MM.1S (cell line): ENCODE results near the gene RIIAD1.

Experiments used
- DNase-seq: peaks from one replicate; pipeline ENCODE4 v3.0.0-alpha.2; 2015
- H2AFZ ChIP-seq: fragments of 300-600 bp; sonication (generic); 2 replicates; pipeline ENCODE4 v1.6.0; 2016; ENCODE audit warnings: antibody characterized with exemption, low read length
- H3F3A ChIP-seq: fragments of 300-600 bp; sonication (generic); 2 replicates; pipeline ENCODE4 v1.6.1; 2016; ENCODE audit warnings: mild to moderate bottlenecking, antibody characterized with exemption, low read length, moderate library complexity, mixed read lengths; ENCODE audit not compliant: insufficient read depth
- H3K27ac ChIP-seq: fragments of 300-600 bp; sonication (generic); 2 replicates; pipeline ENCODE4 v1.5.1; 2016; ENCODE audit warnings: mild to moderate bottlenecking, low read length
- H3K27me3 ChIP-seq: fragments of 300-600 bp; sonication (generic); replicated peaks from 2 replicates; pipeline ENCODE4 v1.6.0; 2016; ENCODE audit warnings: low read length; ENCODE audit not compliant: insufficient read depth
- H3K36me3 ChIP-seq: fragments of 300-600 bp; sonication (generic); replicated peaks from 2 replicates; pipeline ENCODE4 v1.6.1; 2016; ENCODE audit warnings: mild to moderate bottlenecking, low read length, mixed read lengths; ENCODE audit not compliant: insufficient read depth
- H3K4me1 ChIP-seq: fragments of 300-600 bp; sonication (generic); 2 replicates; pipeline ENCODE4 v1.6.1; 2016; ENCODE audit warnings: low read length, mixed read lengths
- H3K4me2 ChIP-seq: fragments of 300-600 bp; sonication (generic); 2 replicates; pipeline ENCODE4 v1.6.0; 2016; ENCODE audit warnings: low read depth, low read length
- H3K4me3 ChIP-seq: fragments of 300-600 bp; sonication (generic); 2 replicates; pipeline ENCODE4 v1.5.1; 2016; ENCODE audit warnings: low read length, mixed read lengths
- H3K79me2 ChIP-seq: fragments of 300-600 bp; sonication (generic); 2 replicates; pipeline ENCODE4 v1.6.1; 2016; ENCODE audit warnings: mixed run types, low read length, mixed read lengths
- H3K9ac ChIP-seq: fragments of 300-600 bp; sonication (generic); 2 replicates; pipeline ENCODE4 v1.6.1; 2016; ENCODE audit warnings: low read length, mixed read lengths
- H3K9me2 ChIP-seq: fragments of 300-600 bp; sonication (generic); replicated peaks from 2 replicates; pipeline ENCODE4 v1.6.1; 2016; ENCODE audit warnings: mild to moderate bottlenecking, low read length, mixed read lengths; ENCODE audit not compliant: insufficient read depth
- H3K9me3 ChIP-seq: fragments of 300-600 bp; sonication (generic); replicated peaks from 2 replicates; pipeline ENCODE4 v1.6.1; 2016; ENCODE audit warnings: mild to moderate bottlenecking, low read length, mixed read lengths; ENCODE audit not compliant: insufficient read depth
- H4K20me1 ChIP-seq: fragments of 300-600 bp; sonication (generic); 2 replicates; pipeline ENCODE4 v1.6.1; 2016; ENCODE audit warnings: mild to moderate bottlenecking, low read length, moderate library complexity, mixed read lengths; ENCODE audit not compliant: insufficient read depth
- EZH2 ChIP-seq: fragments of 300-600 bp; sonication (generic); optimal IDR thresholded peaks from 2 replicates; pipeline ENCODE3; 2017; ENCODE audit warnings: low read depth, mild to moderate bottlenecking, antibody characterized with exemption, low read length, mixed read lengths
- EZH2phosphoT487 ChIP-seq: fragments of 300-600 bp; sonication (generic); IDR thresholded peaks from 2 replicates; pipeline ENCODE4 v1.6.1; 2018; ENCODE audit warnings: antibody characterized with exemption, low read length
- TF ChIP-seq, protein P1 (sequence below): fragments of 300-600 bp; sonication (generic); IDR thresholded peaks from 2 replicates; pipeline ENCODE4 v1.5.1; 2016; ENCODE audit warnings: antibody characterized with exemption, low read length, mixed read lengths

RIIAD1 gene

DNA sequence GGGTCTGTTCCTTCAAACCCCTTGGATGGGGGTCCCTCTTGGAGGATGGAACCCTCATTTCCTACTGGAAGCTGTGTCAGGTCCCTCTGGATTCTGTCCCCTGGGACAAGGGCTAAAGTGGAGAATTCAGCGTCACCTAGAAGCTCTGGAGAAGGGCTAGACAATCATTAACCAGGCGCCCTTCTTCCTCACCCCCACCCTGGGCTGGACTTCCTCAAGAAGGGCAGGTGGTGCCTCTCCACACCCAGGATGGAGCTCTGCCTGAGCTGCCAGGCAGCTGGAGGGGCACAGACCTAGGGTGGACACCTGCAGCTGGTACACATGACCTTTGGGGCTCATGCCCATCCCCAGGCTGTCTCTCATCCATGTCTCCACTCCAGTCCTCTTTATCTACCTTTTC is 8.3 kb upstream of the RIIAD1 start:
- H4K20me1 ChIP-seq, result no peaks in the 10 kb centered on the region
- no peak overlapping the region for H2AFZ ChIP-seq
- no peak overlapping the region for H3K27ac ChIP-seq
- H3K36me3 ChIP-seq, result no peaks in the 10 kb centered on the region
- no peak overlapping the region for H3K9ac ChIP-seq
- no peaks in the 10 kb centered on the region for H3K9me2 ChIP-seq
- no peak overlapping the region for H3K4me2 ChIP-seq
- H3K27me3 ChIP-seq, result peaks cover 89% of the 10 kb centered on the region
- DNase-seq, result no peak
- TF ChIP-seq, protein P1, sequence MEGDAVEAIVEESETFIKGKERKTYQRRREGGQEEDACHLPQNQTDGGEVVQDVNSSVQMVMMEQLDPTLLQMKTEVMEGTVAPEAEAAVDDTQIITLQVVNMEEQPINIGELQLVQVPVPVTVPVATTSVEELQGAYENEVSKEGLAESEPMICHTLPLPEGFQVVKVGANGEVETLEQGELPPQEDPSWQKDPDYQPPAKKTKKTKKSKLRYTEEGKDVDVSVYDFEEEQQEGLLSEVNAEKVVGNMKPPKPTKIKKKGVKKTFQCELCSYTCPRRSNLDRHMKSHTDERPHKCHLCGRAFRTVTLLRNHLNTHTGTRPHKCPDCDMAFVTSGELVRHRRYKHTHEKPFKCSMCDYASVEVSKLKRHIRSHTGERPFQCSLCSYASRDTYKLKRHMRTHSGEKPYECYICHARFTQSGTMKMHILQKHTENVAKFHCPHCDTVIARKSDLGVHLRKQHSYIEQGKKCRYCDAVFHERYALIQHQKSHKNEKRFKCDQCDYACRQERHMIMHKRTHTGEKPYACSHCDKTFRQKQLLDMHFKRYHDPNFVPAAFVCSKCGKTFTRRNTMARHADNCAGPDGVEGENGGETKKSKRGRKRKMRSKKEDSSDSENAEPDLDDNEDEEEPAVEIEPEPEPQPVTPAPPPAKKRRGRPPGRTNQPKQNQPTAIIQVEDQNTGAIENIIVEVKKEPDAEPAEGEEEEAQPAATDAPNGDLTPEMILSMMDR, result no peak
- TF ChIP-seq EZH2phosphoT487, result no peak
- TF ChIP-seq EZH2, result no peak
- H3K4me1 ChIP-seq, result no peaks in the 10 kb centered on the region
- H3F3A ChIP-seq, result no peaks in the 10 kb centered on the region
- no peaks in the 10 kb centered on the region for H3K9me3 ChIP-seq
- H3K4me3 ChIP-seq, result no peak overlapping the region
- H3K79me2 ChIP-seq, result no peaks in the 10 kb centered on the region

DNA sequence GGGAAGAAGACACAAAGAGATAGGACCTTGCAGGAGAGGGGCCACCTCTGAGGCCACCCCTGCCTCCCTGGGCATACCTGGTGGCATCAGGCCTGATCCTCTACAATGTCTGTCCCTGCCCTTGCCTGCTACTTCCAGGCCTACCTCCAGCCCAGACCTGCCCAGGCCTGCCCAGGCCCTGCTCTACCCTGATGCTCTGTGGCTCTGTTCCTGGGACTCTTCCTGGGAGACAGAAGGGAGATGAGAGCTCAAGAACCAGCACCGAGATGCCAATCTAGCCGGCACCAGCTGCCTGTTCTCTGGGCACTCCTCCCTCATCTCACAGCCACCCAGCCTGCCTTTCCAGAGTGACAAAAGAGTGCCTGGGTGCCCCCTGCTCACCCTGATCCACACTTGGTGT is 7.4 kb upstream of the RIIAD1 start:
- TF ChIP-seq, protein P1, result no peak
- TF ChIP-seq EZH2 (no peak), EZH2phosphoT487 (no peak)
- H3K9me3 ChIP-seq, result no peaks in the 10 kb centered on the region
- DNase-seq, result no peak
- no peaks in the 10 kb centered on the region for H3K4me1 ChIP-seq
- no peak overlapping the region for H2AFZ ChIP-seq
- no peaks in the 10 kb centered on the region for H3K36me3 ChIP-seq
- H4K20me1 ChIP-seq, result no peaks in the 10 kb centered on the region
- no peak overlapping the region for H3K27ac ChIP-seq
- no peak overlapping the region for H3K9ac ChIP-seq
- no peaks in the 10 kb centered on the region for H3F3A ChIP-seq
- H3K79me2 ChIP-seq, result no peaks in the 10 kb centered on the region
- no peaks in the 10 kb centered on the region for H3K9me2 ChIP-seq
- no peak overlapping the region for H3K4me3 ChIP-seq
- H3K4me2 ChIP-seq, result no peak overlapping the region
- peaks cover 91% of the 10 kb centered on the region for H3K27me3 ChIP-seq

DNA sequence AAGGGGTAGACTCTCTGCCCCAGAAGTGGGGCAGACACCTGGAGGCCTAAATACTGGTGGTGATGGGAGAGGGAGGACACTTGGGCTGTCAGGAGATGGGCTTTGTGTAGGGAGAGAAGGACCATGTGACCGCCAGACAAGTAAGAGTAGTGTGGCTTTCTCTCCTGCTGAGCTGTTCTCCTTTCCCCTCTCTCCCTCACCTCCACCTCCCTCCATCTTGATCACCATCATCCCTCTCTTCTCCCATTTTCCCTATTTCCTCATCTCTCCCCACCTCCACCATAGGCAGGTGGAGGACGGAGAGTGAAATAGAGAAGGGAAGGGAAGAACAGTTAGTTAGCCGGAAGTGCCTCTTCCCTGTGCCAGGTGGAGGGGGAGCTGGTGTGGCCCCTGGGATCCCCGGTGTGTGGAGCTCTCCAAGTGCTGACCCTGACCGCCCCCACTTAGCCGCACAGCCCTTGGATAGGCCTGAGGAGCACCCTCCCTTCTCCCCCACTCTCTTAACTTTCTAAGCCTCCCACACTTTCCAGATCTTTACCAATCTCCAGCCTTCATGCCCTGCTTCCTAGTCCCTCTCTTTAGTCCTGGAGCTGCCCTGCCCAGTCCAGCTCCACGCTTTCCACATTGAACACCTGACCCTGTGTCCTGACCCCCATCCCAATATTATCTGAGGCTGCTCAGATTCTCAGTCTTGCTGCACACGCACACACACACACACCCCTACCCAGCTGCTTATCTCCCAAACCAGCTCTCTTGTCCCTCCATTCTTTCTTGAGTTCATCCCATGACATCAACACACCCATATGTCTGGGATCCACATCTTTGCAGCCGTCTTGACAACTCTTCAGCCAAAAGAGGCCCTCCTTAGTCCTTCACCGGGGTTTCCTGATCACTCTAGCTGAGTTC is 6.2 kb upstream of the RIIAD1 start:
- TF ChIP-seq EZH2phosphoT487, result no peak
- no peak for TF ChIP-seq EZH2
- TF ChIP-seq, protein P1, result no peak
- no peaks in the 10 kb centered on the region for H3K9me2 ChIP-seq
- peaks cover 90% of the 10 kb centered on the region for H3K27me3 ChIP-seq
- no peak overlapping the region for H3K27ac ChIP-seq
- H3K4me3 ChIP-seq, result no peak overlapping the region
- H3K4me1 ChIP-seq, result peaks cover 2% of the 10 kb centered on the region
- no peak for DNase-seq
- H3K79me2 ChIP-seq, result no peaks in the 10 kb centered on the region
- no peak overlapping the region for H3K4me2 ChIP-seq
- H3K9me3 ChIP-seq, result no peaks in the 10 kb centered on the region
- H3K36me3 ChIP-seq, result no peaks in the 10 kb centered on the region
- H2AFZ ChIP-seq, result no peak overlapping the region
- H3F3A ChIP-seq, result no peaks in the 10 kb centered on the region
- no peaks in the 10 kb centered on the region for H4K20me1 ChIP-seq
- H3K9ac ChIP-seq, result no peak overlapping the region
